Hepatocyte (in vitro differentiated cells): ENCODE data around the gene GGA3. TPM values are rescaled to one million over a fixed set of nuclear protein-coding genes. Genes with fewer than 3 reads are reported as not detected.

Source experiments
- DNase-seq: peaks from one replicate; pipeline ENCODE4 v3.0.0-alpha.2; 2016; ENCODE audit warnings: low spot score
- H2AFZ ChIP-seq: fragments of 200-600 bp; sonication (generic); 2 replicates; pipeline ENCODE4 v1.6.0; 2016; ENCODE audit warnings: antibody characterized with exemption, mild to moderate bottlenecking
- H3K27ac ChIP-seq: fragments of 200-600 bp; sonication (generic); 2 replicates; pipeline ENCODE4 v1.5.1; 2016; ENCODE audit warnings: mild to moderate bottlenecking
- H3K27me3 ChIP-seq: fragments of 200-600 bp; sonication (generic); 2 replicates; pipeline ENCODE4 v1.6.1; 2016
- H3K36me3 ChIP-seq: fragments of 200-600 bp; sonication (generic); replicated peaks from 2 replicates; pipeline ENCODE4 v1.5.1; 2016; ENCODE audit warnings: low read depth; ENCODE audit not compliant: insufficient read depth
- H3K4me1 ChIP-seq: fragments of 200-600 bp; sonication (generic); 2 replicates; pipeline ENCODE4 v1.5.1; 2016; ENCODE audit warnings: mild to moderate bottlenecking, moderate library complexity; ENCODE audit not compliant: insufficient read depth
- H3K4me2 ChIP-seq: fragments of 200-600 bp; sonication (generic); 2 replicates; pipeline ENCODE4 v1.6.0; 2016
- H3K4me3 ChIP-seq: fragments of 200-600 bp; sonication (generic); 2 replicates; pipeline ENCODE4 v1.5.1; 2016; ENCODE audit warnings: mild to moderate bottlenecking
- H3K79me2 ChIP-seq: fragments of 200-600 bp; sonication (generic); 2 replicates; pipeline ENCODE4 v1.6.0; 2017; ENCODE audit warnings: mild to moderate bottlenecking
- H3K9me2 ChIP-seq: fragments of 200-600 bp; sonication (generic); replicated peaks from 2 replicates; pipeline ENCODE4 v1.6.0; 2017; ENCODE audit warnings: mild to moderate bottlenecking; ENCODE audit not compliant: insufficient read depth
- H3K9me3 ChIP-seq: fragments of 200-600 bp; sonication (generic); 2 replicates; pipeline ENCODE4 v1.5.1; 2016; ENCODE audit warnings: low read depth, mild to moderate bottlenecking
- H4K20me1 ChIP-seq: fragments of 200-600 bp; sonication (generic); 2 replicates; pipeline ENCODE4 v1.6.0; 2016; ENCODE audit warnings: mild to moderate bottlenecking; ENCODE audit not compliant: insufficient read depth, poor library complexity, severe bottlenecking
- CTCF ChIP-seq: fragments of 200-600 bp; sonication (generic); IDR thresholded peaks from 2 replicates; pipeline ENCODE4 v1.5.1; 2016; ENCODE audit warnings: antibody characterized with exemption, mild to moderate bottlenecking; ENCODE audit not compliant: poor library complexity
- EZH2 ChIP-seq: fragments of 200-600 bp; sonication (generic); IDR thresholded peaks from 2 replicates; pipeline ENCODE4 v1.6.1; 2016; ENCODE audit warnings: antibody characterized with exemption, mild to moderate bottlenecking, borderline replicate concordance
- EZH2phosphoT487 ChIP-seq: fragments of 200-600 bp; sonication (generic); IDR thresholded peaks from one replicate; pipeline ENCODE4 v1.6.1; 2018; ENCODE audit warnings: antibody characterized with exemption, mild to moderate bottlenecking, low read depth, moderate library complexity; ENCODE audit not compliant: unreplicated experiment, severe bottlenecking
- WGBS: methylation state at CpG from one replicate; pipeline ENCODE4 v1.1.6; 2016; ENCODE audit warnings: low lambda C conversion rate; ENCODE audit errors: missing lambda C conversion rate; 5-methylcytosine and 5-hydroxymethylcytosine counted together
- polyA plus RNA-seq: library from polyadenylated mRNA; unstranded; fragments of >200 nt; fragmentation: Nextera tagmentation; extraction: Ambion mirVana; gene quantifications from 2 replicates; pipeline ENCODE4 v1.2.1, GENCODE V29; 2016
- total RNA-seq: library from RNA; depleted of rRNA; stranded (reverse); fragments of >200 nt; gene quantifications from 2 replicates; pipeline ENCODE4 v1.2.3, GENCODE V29; 2014

The GGA3 gene
- total and polyA plus RNA-seq, 2 experiments from 2014 or later: 20.2 to 24.4 TPM

- no peak overlapping the region for H3K4me2 ChIP-seq
- TF ChIP-seq EZH2 (no peak), EZH2phosphoT487 (no peak), CTCF (no peak)
- no peaks in the 10 kb centered on the region for H3K79me2 ChIP-seq
- no peak for DNase-seq
- no peaks in the 10 kb centered on the region for H3K9me2 ChIP-seq
- no peaks in the 10 kb centered on the region for H3K9me3 ChIP-seq
- no peaks in the 10 kb centered on the region for H4K20me1 ChIP-seq
- H2AFZ ChIP-seq: no peak overlapping the region
- H3K36me3 ChIP-seq: no peaks in the 10 kb centered on the region
- WGBS: 100% methylated on average over 3 of the region's 3 CpGs
- H3K4me1 ChIP-seq: no peaks in the 10 kb centered on the region
- H3K4me3 ChIP-seq: no peak overlapping the region
- no peaks in the 10 kb centered on the region for H3K27me3 ChIP-seq
- H3K27ac ChIP-seq: no peak overlapping the region
These were observed 41.6 kb downstream of the GGA3 start for GRCh38 chr17:75219815-75220214.

- no peak for DNase-seq
- H3K79me2 ChIP-seq: no peaks in the 10 kb centered on the region
- H3K36me3 ChIP-seq: no peaks in the 10 kb centered on the region
- H3K9me2 ChIP-seq: no peaks in the 10 kb centered on the region
- no peak overlapping the region for H2AFZ ChIP-seq
- TF ChIP-seq EZH2phosphoT487: no peak
- no peak for TF ChIP-seq EZH2
- TF ChIP-seq CTCF: no peak
- H3K27me3 ChIP-seq: no peaks in the 10 kb centered on the region
- no peak overlapping the region for H3K4me3 ChIP-seq
- H4K20me1 ChIP-seq: no peaks in the 10 kb centered on the region
- no peaks in the 10 kb centered on the region for H3K4me1 ChIP-seq
- no peak overlapping the region for H3K27ac ChIP-seq
- H3K9me3 ChIP-seq: no peaks in the 10 kb centered on the region
- no peak overlapping the region for H3K4me2 ChIP-seq
- WGBS: 95% methylated on average over 6 of the region's 6 CpGs
These were observed 43.3 kb downstream of the GGA3 start for GRCh38 chr17:75218131-75218530.

GRCh38 chr17:75209061-75209460 lies 52.3 kb downstream of the GGA3 start:
- peaks cover 6% of the 10 kb centered on the region for H3K4me1 ChIP-seq
- H3K79me2 ChIP-seq: peaks cover 41% of the 10 kb centered on the region
- no peak overlapping the region for H2AFZ ChIP-seq
- TF ChIP-seq EZH2phosphoT487 (no peak), CTCF (no peak), EZH2 (no peak)
- peaks cover 3% of the 10 kb centered on the region for H3K36me3 ChIP-seq
- H3K27me3 ChIP-seq: no peaks in the 10 kb centered on the region
- no peak for DNase-seq
- 98% methylated on average over 3 of the region's 3 CpGs for WGBS
- no peak overlapping the region for H3K27ac ChIP-seq
- no peak overlapping the region for H3K4me3 ChIP-seq
- H3K9me2 ChIP-seq: no peaks in the 10 kb centered on the region
- no peaks in the 10 kb centered on the region for H3K9me3 ChIP-seq
- H4K20me1 ChIP-seq: no peaks in the 10 kb centered on the region
- H3K4me2 ChIP-seq: no peak overlapping the region

- H2AFZ ChIP-seq: no peak overlapping the region
- no peaks in the 10 kb centered on the region for H3K27me3 ChIP-seq
- no peaks in the 10 kb centered on the region for H3K9me2 ChIP-seq
- no peaks in the 10 kb centered on the region for H4K20me1 ChIP-seq
- H3K9me3 ChIP-seq: no peaks in the 10 kb centered on the region
- no peak overlapping the region for H3K4me3 ChIP-seq
- peaks cover 41% of the 10 kb centered on the region for H3K79me2 ChIP-seq
- peaks cover 6% of the 10 kb centered on the region for H3K4me1 ChIP-seq
- no peak for TF ChIP-seq EZH2
- TF ChIP-seq CTCF: no peak
- no peak for TF ChIP-seq EZH2phosphoT487
- no peak overlapping the region for H3K4me2 ChIP-seq
- WGBS: 92% methylated on average over 9 of the region's 9 CpGs
- peaks cover 3% of the 10 kb centered on the region for H3K36me3 ChIP-seq
- DNase-seq: no peak
- no peak overlapping the region for H3K27ac ChIP-seq
These were observed 53.2 kb downstream of the GGA3 start for GRCh38 chr17:75208161-75208560.
